HG02763 (cell line): ENCODE results near the gene CMTM4.
"Not testable (repeated sequence)": the region's sequence is repeated elsewhere in the genome, so short reads cannot be mapped to it uniquely, and the experiment has no call there.

ENCODE experiments used
- ATAC-seq: cut with Tn5 transposase; IDR thresholded peaks from one replicate; pipeline ENCODE4 v1.9.1; 2021; ENCODE audit warnings: mild to moderate bottlenecking, moderate library complexity; ENCODE audit not compliant: unreplicated experiment

Gene CMTM4

DNA sequence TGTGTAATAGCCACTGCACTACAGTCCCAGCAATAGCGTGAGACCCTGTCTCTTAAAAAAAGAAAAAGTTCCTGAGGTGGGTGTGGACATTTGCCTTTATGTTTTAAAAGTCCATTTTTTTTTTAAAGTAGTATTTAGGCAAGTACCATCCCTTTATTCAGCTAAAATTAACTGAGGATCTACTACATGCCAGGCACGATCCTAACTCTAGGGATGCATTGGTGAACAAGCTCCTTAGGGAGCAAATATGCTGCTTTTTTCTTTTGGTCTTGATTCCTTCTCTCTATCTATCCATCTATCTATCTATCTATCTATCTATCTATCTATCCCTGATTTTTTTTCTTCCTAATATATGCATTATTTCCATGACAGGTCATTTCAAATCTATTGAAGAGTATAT is 47.4 kb downstream of the CMTM4 start:
- no peak for ATAC-seq

DNA sequence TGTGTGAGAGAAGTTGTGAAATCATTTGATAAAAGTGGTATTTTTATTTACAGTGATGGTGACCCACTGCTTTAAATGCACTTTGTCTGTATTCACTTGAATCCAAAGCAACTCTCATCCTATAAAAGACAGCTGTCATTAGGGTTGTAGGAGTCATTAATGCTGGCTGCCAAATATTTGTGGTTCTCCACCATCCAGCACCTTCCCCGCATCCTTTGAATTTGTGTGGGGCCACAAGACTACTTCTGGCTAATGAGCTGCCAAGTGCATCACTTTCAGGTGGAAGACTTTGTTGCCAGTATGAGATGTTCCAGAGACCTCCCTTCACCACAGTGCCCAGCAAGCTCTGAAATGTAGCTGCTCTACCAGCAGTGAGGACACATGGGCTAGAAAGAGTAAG is 48.7 kb downstream of the CMTM4 start:
- ATAC-seq = no peak

DNA sequence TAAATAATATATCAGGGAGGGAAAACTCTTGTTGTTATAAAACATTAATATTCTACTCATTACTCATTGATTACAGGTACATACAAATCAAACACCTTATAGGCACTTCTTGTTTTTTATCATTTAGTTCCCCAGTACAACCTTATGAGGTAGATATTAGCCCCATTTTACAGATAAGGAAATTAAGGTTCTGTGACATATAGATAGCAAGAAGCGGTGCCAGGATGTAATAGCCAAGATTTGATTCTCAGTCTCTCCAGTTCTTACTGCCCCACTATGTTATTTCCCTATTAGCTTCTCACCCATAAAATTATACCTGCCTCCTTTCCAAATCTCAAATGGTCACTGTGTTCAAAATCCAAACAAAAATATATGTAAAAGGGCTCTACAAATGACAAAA is 55.2 kb downstream of the CMTM4 start:
- no peak for ATAC-seq

DNA sequence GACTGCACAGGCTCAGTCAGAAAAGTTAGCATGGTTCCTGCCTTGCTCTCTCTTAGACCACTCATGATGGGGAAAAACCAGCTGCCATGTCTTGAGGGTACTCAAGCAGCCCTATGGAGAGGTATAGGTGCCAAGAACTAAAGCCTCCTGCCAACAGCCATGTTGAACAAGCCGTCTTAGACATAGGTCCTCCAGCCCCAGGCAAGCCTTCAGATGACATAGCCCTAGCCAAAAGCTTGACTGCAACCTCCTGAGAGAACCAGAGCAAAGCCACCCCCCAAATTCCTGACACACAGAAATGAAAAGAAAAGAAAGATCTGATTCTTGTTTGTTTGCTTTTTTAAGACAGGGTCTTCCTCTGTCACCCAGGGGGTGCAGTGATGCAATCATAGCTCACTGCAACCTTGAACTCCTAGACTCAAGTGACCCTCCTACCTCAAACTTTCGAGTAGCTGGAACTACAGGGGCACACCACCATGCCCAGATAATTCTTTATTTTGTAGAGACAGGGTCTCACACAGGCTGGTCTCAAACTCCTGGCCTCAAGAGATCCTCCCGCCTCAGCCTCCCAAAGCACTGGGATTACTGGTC is 55.7 kb downstream of the CMTM4 start:
- no peak for ATAC-seq

DNA sequence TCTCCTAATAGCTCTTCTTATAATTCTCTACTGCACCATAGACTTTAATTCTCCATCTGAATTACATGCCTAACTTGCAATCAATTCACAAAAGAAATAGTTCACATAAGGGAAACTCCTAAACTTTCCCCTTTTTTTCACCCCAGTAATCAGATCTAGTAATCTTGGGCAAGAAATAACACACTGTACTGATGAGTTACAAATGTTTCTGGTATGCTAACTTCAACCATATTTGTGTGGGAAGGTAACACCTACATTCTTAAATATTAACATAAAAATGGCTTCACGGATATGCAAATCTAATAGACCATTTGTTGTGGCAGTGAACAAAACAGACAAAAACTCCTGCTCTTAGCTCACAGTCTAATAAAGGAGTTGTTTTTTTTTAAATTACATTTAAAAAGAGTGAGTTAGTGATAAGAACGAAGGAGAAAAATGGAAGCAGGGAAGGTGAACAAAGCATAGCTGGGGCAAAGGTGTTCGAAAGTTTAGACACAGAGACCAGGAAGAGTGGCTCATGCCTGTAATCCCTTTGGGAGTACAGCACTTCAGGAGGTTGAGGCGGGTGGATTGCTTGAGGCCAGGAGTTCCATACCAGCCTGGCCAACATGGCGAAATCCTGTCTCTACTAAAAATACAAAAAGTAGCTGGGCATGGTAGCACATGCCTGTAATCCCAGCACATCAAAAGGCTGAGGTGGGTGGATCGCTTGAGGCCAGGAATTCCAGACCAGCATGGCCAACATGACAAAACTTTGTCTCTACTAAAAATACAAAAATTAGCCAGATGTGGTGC is 57.3 kb downstream of the CMTM4 start:
- ATAC-seq = no peak

DNA sequence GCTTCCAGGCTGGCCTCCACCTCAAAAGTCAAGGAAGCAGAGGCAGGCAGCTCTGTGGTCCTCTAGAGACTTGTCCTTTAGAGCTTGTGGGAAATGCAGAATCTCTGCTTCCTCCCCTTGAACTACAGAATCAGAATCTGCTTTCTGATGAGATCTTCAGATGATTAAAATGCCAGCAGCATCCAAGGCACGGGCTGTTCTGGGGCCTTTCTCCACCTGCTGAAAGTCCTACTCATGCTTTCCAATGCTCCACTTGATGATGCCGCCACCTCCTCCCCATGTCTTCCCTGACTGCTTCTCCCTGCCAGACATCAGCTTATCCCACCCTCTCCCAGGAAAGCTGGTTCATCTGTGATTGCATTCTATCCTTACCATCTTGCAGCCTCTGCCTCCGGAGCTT is 58.7 kb downstream of the CMTM4 start:
- ATAC-seq = no peak

DNA sequence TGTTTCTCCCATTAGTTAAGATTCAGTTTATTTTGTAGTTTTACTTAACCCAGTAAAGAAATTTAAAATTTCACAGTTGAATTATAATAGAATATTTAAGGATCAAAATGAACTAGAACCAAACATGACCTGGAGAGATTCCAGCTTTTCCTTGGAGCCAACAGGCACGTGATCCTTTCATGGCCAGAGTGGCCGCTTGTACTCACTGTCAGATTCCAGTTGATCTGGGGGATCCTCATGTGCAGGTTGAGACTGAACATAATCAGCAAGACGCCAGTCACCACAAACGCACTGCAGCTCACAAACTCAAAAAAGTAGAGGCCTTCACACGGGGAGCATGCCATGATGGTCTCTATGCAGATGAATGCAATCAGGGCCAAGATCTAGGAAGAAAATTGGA is 60.3 kb downstream of the CMTM4 start:
- no peak for ATAC-seq

DNA sequence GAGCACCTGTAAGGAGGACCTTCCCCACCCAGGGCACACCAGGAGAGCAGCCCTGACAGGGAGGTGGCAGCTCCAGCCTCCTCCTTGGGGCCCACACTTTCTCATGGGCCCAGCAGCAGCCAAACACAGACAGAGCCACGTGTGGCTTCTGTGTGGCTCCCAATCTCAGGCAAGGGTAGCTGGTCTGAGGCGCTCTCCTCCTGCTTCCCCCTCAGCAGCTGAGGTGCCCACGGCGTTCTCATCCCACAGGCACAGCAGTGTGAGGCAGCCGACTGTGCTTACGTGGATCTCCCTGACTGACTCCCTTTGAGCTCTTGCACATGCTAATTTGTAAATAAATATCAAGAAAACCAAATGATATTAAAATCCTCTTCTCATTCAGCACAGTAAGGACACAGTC is 61.1 kb downstream of the CMTM4 start:
- no peak for ATAC-seq

DNA sequence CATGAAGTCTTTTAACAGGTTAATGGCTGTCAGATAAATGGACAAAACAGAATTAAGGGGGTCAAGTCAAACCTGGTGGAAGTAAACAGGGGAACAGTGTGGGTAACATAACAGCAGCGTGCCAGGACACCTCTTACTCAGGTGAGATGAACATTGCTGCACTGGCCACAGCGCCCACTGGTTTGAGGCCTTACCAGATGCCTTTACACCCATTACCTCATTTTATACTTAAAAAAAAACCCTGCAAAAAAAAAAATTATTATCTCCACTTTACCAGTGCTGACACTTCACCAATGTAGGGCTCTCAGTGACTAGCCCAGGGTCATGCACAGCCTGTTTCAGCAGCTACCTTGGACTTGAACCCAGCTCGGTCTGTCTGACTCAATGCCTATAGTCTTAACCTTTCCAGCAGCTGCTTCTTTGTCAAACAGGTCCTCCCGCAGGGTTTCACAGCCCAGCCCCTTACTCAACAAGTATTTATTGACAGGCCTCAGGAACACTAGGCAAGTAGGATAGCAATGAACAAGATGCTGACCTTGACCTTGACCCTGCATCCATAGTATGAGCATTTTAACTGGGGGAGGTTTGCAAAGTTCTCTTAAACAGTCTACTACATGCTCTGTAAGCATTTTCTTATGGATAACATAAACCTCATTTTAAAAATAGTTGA is 61.9 kb downstream of the CMTM4 start:
- ATAC-seq = no peak

DNA sequence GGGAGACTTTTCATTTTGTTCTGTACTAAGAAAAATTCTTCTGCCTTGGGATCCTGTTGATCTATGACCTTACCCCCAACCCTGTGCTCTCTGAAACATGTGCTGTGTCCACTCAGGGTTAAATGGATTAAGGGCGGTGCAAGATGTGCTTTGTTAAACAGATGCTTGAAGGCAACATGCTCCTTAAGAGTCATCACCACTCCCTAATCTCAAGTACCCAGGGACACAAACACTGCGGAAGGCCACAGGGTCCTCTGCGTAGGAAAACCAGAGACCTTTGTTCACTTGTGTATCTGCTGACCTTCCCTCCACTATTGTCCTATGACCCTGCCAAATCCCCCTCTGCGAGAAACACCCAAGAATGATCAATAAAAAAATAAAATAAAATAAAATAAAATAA is 65.0 kb downstream of the CMTM4 start:
- ATAC-seq = not testable (repeated sequence)

DNA sequence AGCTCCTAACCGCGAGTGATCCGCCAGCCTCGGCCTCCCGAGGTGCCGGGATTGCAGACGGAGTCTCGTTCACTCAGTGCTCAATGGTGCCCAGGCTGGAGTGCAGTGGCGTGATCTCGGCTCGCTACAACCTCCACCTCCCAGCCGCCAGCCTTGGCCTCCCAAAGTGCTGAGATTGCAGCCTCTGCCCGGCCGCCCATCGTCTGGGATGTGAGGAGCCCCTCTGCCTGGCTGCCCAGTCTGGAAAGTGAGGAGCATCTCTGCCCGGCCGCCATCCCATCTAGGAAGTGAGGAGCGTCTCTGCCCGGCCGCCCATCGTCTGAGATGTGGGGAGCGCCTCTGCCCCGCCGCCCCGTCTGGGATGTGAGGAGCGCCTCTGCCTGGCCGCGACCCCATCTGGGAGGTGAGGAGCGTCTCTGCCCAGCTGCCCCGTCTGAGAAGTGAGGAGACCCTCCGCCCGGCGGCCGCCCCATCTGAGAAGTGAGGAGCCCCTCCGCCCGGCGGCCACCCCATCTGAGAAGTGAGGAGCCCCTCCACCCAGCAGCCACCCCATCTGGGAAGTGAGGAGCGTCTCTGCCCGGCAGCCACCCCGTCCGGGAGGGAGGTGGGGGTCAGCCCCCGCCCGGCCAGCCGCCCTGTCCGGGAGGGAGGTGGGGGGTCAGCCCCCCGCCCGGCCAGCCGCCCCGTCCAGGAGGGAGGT is 65.8 kb downstream of the CMTM4 start:
- not testable (repeated sequence) for ATAC-seq

DNA sequence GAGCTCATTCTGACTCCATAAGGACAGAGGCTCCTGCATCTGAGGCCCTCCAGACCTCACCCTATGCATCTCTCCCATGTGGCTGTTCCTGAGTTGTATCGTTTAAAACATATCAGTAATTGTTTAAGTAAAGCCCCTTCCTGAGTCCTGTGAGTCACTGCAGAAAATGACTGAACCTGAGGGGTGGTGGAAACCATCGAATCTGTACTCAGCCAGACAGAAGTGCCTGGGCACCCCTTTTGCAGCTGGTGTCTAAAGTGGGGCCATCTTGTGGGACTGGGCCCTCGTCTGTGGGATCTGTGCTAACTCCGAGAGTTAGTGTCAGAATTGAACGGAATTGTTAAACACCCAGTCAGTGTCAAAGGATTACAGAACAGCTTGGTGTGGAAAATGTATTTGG is 66.7 kb downstream of the CMTM4 start:
- ATAC-seq = no peak

DNA sequence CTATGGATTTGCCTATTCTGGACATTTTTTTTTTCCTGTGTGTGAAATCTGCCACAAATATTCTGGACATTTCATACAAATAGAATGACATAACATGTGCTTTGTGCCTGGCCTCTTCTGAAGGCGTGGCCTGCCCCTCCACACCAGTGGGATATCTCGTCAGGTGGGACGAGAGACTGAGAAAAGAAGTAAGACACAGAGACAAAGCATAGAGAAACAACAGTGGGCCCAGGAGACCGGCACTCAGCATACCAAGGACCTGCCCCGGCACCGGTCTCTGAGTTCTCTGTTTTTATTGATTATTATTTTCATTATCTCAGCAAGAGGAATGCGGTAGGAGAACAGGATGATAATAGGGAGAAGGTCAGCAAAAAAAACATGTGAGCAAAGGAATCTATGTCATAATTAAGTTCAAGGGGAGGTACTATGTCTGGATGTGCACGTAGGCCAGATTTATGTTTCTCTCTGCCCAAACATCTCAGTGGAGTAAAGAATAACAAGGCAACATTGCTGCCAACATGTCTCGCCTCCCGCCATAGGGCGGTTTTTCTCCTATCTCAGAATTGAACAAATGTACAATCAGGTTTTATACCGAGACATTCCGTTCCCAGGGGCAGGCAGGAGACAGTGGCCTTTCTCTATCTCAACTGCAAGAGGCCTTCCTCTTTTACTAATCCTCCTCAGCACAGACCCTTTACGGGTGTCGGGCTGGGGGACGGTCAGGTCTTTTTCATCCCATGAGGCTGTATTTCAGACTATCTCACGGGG is 68.7 kb downstream of the CMTM4 start:
- ATAC-seq = not testable (repeated sequence)

DNA sequence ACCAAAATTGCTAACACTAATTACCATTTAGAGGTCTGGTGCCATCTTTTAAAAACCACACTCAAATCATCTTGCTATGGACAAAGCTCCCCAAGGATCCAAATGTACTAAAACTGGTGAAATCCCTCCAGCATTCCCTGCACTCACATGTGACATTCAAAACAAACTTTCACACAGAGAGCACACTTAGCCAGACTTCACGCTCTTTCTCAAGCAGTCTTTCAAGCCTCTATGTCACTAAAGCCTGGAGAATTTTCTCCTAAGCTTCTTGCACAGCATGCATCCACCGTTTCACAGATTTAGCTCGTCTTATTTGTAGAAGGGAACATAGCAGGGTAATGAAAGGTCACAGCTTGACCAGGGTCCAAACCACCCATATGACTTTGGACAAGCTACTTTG is 72.8 kb downstream of the CMTM4 start:
- ATAC-seq = no peak

DNA sequence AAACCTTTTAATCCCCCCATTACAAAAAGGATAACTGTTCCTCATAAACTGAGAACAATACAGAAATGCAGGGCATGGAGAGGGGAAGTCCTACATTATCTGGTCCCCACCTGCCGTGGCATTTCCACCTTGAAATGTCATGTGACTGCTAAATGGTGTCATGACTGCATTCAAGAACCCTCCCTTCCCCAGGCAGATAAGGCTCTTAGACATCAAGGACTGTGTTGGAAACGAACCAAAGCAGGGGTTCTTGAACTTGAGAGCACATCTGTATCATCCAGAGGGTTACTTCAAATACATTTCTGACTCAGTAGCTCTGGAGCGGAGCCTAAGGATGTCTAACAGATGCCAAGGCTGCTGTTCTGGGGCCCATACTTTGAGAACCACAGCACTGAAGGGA is 73.7 kb downstream of the CMTM4 start:
- ATAC-seq = no peak

DNA sequence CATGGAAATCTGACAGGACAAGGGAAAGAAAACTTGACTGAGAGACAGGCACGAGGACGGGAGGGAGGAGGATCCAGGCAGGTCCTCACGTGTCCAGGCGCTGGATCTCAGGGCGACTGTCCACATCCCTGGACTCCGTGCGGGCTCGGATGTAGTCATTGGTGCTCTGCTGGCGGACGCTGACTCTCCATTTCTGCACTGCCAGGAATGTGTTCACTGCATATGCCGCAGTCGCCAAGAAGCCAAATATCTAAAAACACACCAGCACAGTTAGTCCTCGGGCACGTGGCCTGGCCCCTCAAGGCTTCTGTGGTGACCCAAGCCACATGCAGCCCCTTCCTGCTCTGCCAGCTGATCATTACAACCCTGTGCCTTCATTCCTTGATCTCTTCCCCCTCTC is 74.6 kb downstream of the CMTM4 start:
- ATAC-seq = no peak

DNA sequence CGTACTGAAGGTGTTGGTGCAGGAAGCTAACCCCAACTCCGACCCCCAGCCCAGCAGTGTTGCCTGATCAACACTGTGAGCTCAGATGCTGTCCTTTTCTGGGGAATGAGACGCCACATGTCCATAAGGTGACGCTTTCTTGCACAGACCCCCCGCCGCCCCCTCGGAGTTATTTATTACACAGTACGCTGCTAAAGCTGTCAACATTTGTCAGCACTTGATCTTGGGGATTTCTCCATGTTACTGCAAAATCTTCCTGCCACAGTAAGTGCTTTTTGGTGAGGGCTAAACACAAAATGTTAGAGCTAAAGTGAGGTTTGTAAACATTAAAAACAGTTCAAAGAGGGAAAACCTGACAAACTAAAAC is 76.1 kb downstream of the CMTM4 start:
- no peak for ATAC-seq

DNA sequence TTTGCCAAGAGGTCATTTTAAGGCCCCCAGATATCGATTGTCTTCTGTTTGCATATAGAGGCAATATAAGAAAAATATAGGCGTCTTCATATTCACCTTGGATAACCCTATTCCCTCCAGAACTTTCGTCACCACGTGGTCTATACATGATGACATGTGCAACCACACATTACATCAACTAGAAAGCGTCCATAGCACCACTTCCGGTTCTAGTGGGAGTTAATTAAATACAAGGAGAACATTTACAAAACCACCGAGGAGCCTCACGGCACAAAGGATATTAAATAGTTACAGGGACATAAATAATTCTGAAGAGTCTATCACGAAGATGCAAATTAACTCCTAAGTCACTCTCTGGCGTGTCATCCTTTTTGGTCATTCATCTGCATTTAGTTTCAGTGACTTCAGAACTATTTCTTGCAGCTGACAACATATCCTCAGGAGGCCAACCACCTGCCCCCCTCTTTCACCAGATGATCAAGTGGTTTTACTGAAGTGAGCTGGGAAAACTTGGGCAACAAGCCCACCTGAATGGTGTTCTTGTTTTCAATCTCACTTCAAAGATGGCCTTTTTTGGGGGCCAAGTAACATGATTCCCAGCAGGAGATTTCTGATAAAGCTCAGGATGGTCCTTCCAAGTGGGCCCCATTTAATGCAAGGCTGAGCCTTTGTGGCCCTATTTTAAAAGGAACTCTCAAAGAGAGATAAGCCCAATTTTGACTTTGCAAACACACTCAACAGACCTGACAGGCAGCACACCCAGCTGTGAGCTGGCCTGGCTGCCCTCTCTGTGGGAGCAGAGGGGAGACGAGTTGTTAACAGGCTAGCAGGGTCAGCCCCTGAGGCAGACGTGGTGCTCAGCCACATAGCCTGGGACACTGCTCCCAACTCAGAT is 76.8 kb downstream of the CMTM4 start:
- ATAC-seq = no peak

DNA sequence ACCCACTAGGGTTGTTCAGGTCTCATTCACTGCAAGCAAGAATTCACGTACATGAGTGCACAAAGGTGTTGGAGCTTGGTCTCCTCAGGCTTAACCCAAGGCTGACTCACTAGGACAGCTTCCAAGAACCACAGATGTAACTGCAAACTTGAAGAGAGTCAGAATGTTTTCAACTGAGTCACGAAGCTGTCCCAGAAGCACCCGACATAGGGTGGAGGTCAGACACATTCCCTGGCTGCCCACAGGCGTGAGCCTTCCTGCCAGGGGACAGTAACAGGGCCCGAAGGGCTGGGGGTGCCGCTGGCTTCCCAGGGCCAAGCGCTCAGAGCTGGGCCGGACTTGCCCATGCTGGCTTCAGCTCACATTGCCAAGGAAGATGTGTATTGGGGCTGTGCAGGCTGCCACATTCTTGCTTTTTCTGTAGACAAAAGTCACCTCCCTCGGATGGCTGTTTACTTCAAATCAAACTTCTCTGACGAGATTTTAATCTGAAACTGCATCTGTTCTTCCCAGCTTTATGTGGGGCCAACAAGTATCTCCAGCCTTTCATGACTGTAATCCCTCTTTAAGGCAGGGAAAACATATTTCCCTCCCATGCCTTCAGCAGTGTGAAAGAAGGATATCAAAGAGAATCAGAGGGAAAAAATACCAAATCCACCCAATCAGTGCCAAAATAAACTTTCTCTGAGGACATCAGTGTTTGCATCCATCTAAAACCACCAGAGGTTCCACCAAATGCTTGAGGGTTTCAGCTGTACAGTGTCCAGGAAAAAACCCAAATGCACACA is 77.8 kb downstream of the CMTM4 start:
- no peak for ATAC-seq
